GM23248 (cell line): ENCODE results near the gene FABP6. TPM values are rescaled to one million over a fixed set of nuclear protein-coding genes. Genes with fewer than 3 reads are reported as not detected.
A peak's percentile ranks its signal among the peaks of the same experiment; 100 is the strongest.

Source experiments
- DNase-seq: peaks from one replicate; pipeline ENCODE4 v3.0.0-alpha.2; 2015
- H2AFZ ChIP-seq: fragments of 200-600 bp; sonication (generic); 2 replicates; pipeline ENCODE4 v1.6.1; 2016; ENCODE audit warnings: antibody characterized with exemption
- H3F3A ChIP-seq: fragments of 200-600 bp; sonication (generic); 2 replicates; pipeline ENCODE4 v1.6.1; 2016; ENCODE audit warnings: mild to moderate bottlenecking, antibody characterized with exemption, mixed run types; ENCODE audit not compliant: insufficient read depth
- H3K27ac ChIP-seq: fragments of 200-600 bp; sonication (generic); 2 replicates; pipeline ENCODE4 v1.5.1; 2016; ENCODE audit warnings: mild to moderate bottlenecking
- H3K27me3 ChIP-seq: fragments of 200-600 bp; sonication (generic); replicated peaks from 2 replicates; pipeline ENCODE4 v1.6.1; 2016; ENCODE audit warnings: mild to moderate bottlenecking; ENCODE audit not compliant: insufficient read depth
- H3K36me3 ChIP-seq: fragments of 200-600 bp; sonication (generic); 2 replicates; pipeline ENCODE4 v1.6.1; 2016; ENCODE audit warnings: low read depth, mild to moderate bottlenecking
- H3K4me1 ChIP-seq: fragments of 200-600 bp; sonication (generic); 2 replicates; pipeline ENCODE4 v1.6.1; 2016; ENCODE audit warnings: mild to moderate bottlenecking; ENCODE audit not compliant: insufficient read depth
- H3K4me2 ChIP-seq: fragments of 200-600 bp; sonication (generic); one replicate; pipeline ENCODE4 v1.6.1; 2016; ENCODE audit warnings: mild to moderate bottlenecking; ENCODE audit not compliant: unreplicated experiment
- H3K4me3 ChIP-seq: fragments of 200-600 bp; sonication (generic); 2 replicates; pipeline ENCODE4 v1.5.1; 2016; ENCODE audit warnings: mild to moderate bottlenecking
- H3K79me2 ChIP-seq: fragments of 200-600 bp; sonication (generic); 2 replicates; pipeline ENCODE4 v1.6.1; 2016; ENCODE audit warnings: mild to moderate bottlenecking; ENCODE audit not compliant: insufficient read depth
- H3K9ac ChIP-seq: fragments of 200-600 bp; sonication (generic); 2 replicates; pipeline ENCODE4 v1.6.1; 2016; ENCODE audit warnings: mild to moderate bottlenecking
- H3K9me2 ChIP-seq: fragments of 200-600 bp; sonication (generic); 2 replicates; pipeline ENCODE4 v1.6.1; 2016; ENCODE audit warnings: mixed run types, mild to moderate bottlenecking, moderate library complexity; ENCODE audit not compliant: insufficient read depth
- H3K9me3 ChIP-seq: fragments of 200-600 bp; sonication (generic); one replicate; pipeline ENCODE4 v1.6.1; 2017; ENCODE audit warnings: low read depth
- H4K20me1 ChIP-seq: fragments of 200-600 bp; sonication (generic); 2 replicates; pipeline ENCODE4 v1.6.0; 2016; ENCODE audit not compliant: insufficient read depth
- EZH2 ChIP-seq: fragments of 200-600 bp; sonication (generic); IDR thresholded peaks from 2 replicates; pipeline ENCODE4 v1.6.1; 2018; ENCODE audit warnings: antibody characterized with exemption, mild to moderate bottlenecking; ENCODE audit not compliant: insufficient read depth, poor library complexity, severe bottlenecking
- EZH2phosphoT487 ChIP-seq: fragments of 200-600 bp; sonication (generic); IDR thresholded peaks from 2 replicates; pipeline ENCODE4 v1.6.1; 2018; ENCODE audit warnings: antibody characterized with exemption, moderate library complexity, mild to moderate bottlenecking, low read depth; ENCODE audit not compliant: insufficient read depth
- WGBS, 2 experiments: methylation state at CpG; one replicate each; pipeline ENCODE4 v1.1.6; 2015 to 2017; ENCODE audit warnings: low lambda C conversion rate in 2 of 2, low coverage in 1 of 2; ENCODE audit errors: missing lambda C conversion rate in 2 of 2; 5-methylcytosine and 5-hydroxymethylcytosine counted together
- in situ Hi-C: fragments of 300-500 bp; cut with MboI; formaldehyde crosslinking; loops from 2 replicates; pipeline ENCODE4 v1.15.0; 2020
- polyA plus RNA-seq: library from polyadenylated mRNA; unstranded; fragments of >200 nt; fragmentation: Nextera tagmentation; extraction: Ambion mirVana; gene quantifications from 2 replicates; pipeline ENCODE4 v1.2.1, GENCODE V29; 2016
- total RNA-seq: library from RNA; depleted of rRNA; stranded (reverse); fragments of >200 nt; shearing (Covaris generic); gene quantifications from 2 replicates; pipeline ENCODE4 v1.2.3, GENCODE V29; 2014; rRNA removed

The FABP6 gene
- total RNA-seq (not detected in 2 replicates), polyA plus RNA-seq (not detected in 2 replicates)

DNA sequence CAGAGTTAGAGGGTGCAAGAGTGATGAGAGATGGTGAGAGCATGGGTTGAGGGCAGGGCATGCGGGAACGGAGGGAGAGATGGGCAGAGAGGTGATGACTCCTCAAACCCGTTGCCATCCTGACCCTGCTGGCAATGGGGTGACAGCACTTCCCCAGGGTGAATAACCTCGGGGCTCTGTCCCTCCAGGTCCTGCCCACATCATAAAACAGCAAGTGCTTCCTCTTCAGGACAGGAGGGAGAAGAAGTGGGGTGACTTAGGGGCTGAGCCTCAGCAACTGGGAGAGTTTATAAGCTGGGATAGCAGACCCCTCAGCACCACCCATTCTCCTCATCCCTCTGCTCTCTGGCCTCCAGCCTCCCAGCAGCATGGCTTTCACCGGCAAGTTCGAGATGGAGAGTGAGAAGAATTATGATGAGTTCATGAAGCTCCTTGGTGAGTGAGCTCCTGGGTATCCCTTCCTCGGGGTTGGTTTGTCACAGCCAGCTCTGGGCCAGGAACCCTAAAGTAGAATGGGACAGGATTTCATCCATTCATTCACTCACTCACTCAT lies at the start of gene FABP6:
TSS of gene FABP6 (plus strand) at position 317 of the 553 bp plus-strand sequence. CDS start at position 369, 52 bp downstream.
- Histone ChIP-seq H4K20me1 (no peaks in the 10 kb centered on the region), H3K9ac (no peak within 1 kb of the TSS), H3K27ac (no peak within 1 kb of the TSS), H2AFZ (no peak within 1 kb of the TSS), H3K27me3 (no peaks in the 10 kb centered on the region), H3K9me3 (no peaks in the 10 kb centered on the region), H3K4me1 (no peaks in the 10 kb centered on the region), H3K9me2 (no peaks in the 10 kb centered on the region), H3K4me3 (no peak within 1 kb of the TSS), H3F3A (no peaks in the 10 kb centered on the region), H3K4me2 (no peak within 1 kb of the TSS), H3K36me3 (no peaks in the 10 kb centered on the region), H3K79me2 (no peaks in the 10 kb centered on the region)
- 61 to 62% methylated on average over 7 of the region's 7 CpGs for WGBS, 2 experiments
- no peak for DNase-seq
- TF ChIP-seq EZH2phosphoT487 = no peak
- no peak for TF ChIP-seq EZH2
- in situ Hi-C loops = no loop called here

DNA sequence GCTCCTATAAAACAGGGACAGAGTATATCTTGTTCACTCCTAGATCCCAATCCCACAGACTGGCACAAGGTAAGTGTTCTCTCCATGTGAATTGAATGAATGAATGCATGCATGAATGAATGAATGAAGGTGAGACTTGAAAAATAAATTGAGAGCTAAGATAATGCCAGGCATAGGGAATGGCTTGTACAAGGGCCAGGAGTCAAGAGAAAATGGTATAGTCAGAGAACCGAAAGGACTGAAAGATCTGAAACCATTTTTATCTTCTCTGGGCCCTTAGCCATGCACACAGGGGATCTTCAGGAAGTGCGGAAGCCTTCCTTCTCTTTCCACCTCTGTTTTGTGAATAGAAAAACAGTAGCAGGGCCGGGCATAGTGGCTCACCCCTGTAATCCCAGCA lies 48.4 kb upstream of the FABP6 start:
- Histone ChIP-seq H3K9me2 (no peaks in the 10 kb centered on the region), H3K79me2 (no peaks in the 10 kb centered on the region), H3K27ac (no peak overlapping the region), H3K9ac (no peak overlapping the region), H4K20me1 (no peaks in the 10 kb centered on the region), H3K9me3 (no peaks in the 10 kb centered on the region), H3K4me1 (peaks cover 10% of the 10 kb centered on the region), H3K4me2 (no peak overlapping the region), H3K27me3 (no peaks in the 10 kb centered on the region), H2AFZ (no peak overlapping the region), H3K4me3 (no peak overlapping the region), H3F3A (no peaks in the 10 kb centered on the region), H3K36me3 (no peaks in the 10 kb centered on the region)
- DNase-seq = no peak
- no peak for TF ChIP-seq EZH2phosphoT487
- TF ChIP-seq EZH2 = no peak
- in situ Hi-C loops = no loop called here
- 95 to 98% methylated on average over 3 of the region's 3 CpGs for WGBS, 2 experiments

DNA sequence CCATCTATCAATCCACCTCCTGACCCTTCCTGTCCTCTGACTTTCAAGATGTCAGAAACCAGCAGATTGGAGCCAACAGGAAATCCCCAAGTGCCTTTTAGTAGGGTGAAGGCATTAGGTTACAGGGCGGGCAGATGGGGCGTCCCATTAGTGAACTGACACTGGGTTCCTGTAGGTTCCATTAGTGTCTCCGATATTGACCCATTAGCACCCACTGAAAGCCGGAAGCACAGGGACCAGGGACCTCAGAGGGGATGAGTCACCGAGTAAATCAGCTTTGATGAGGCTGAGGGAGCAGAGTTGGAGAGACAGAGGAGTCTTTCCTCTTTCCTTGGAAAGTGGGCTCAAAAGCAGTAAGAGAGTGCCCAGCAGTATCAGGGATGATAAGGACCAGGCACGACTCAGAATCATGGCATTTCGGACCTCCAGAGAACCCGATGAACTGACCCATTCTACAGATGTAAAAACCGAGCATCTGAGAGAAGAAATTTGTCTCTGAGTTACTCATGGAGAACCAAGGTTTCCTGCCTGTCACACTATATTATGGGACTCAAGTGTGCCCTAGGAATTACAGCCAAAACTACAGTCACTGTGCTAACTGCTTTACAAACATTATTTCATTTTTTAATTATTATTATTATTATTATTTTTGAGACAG lies 47.2 kb upstream of the FABP6 start:
- Histone ChIP-seq H3K27ac (no peak overlapping the region), H3K9me2 (no peaks in the 10 kb centered on the region), H3K36me3 (no peaks in the 10 kb centered on the region), H3K9ac (no peak overlapping the region), H3K4me1 (peaks cover 10% of the 10 kb centered on the region), H3K4me3 (no peak overlapping the region), H3K27me3 (no peaks in the 10 kb centered on the region), H3K79me2 (no peaks in the 10 kb centered on the region), H3K9me3 (no peaks in the 10 kb centered on the region), H3K4me2 (no peak overlapping the region), H4K20me1 (no peaks in the 10 kb centered on the region), H3F3A (no peaks in the 10 kb centered on the region), H2AFZ (0 out of 2 replicates have a peak overlapping the region, but pooled peaks have one; percentile 21)
- TF ChIP-seq EZH2phosphoT487 = no peak
- no peak for TF ChIP-seq EZH2
- in situ Hi-C loops = no loop called here
- DNase-seq = peak; percentile 41
- 85 to 87% methylated on average over 9 of the region's 9 CpGs for WGBS, 2 experiments

GRCh38 chr5:160183075-160183474 lies 46.2 kb upstream of the FABP6 start:
- 0 to 4% methylated on average over 2 of the region's 2 CpGs for WGBS, 2 experiments
- H3K4me2 ChIP-seq = peak overlapping the region; percentile 7
- no peak overlapping the region for H3K27ac ChIP-seq

More at GRCh38 chr5:160183075-160183474, 46.2 kb upstream of the FABP6 start:
- DNase-seq = peak; percentile 66
- TF ChIP-seq EZH2phosphoT487 (no peak), EZH2 (no peak)
- no peaks in the 10 kb centered on the region for H3K9me2 ChIP-seq
- in situ Hi-C loops = no loop called here
- H2AFZ ChIP-seq = no peak overlapping the region
- H3K27me3 ChIP-seq = no peaks in the 10 kb centered on the region
- no peaks in the 10 kb centered on the region for H3K36me3 ChIP-seq
- peaks cover 10% of the 10 kb centered on the region for H3K4me1 ChIP-seq
- no peaks in the 10 kb centered on the region for H3K79me2 ChIP-seq
- no peaks in the 10 kb centered on the region for H3F3A ChIP-seq
- H4K20me1 ChIP-seq = no peaks in the 10 kb centered on the region
- no peak overlapping the region for H3K4me3 ChIP-seq
- no peaks in the 10 kb centered on the region for H3K9me3 ChIP-seq
- no peak overlapping the region for H3K9ac ChIP-seq
